ENCODE results near the gene PRKCB.

PRKCB gene

GRCh38 chr16:23835390-23836077 is at the start of gene PRKCB:
TSS of gene PRKCB (plus strand) at chr16:23835983.
- DNase-seq: peak; percentile 92

- DNase-seq: no peak
Measured at GRCh38 chr16:23786964-23787561, 48.7 kb upstream of the PRKCB start.

- no peak for DNase-seq
Measured at GRCh38 chr16:23788685-23789084, 47.1 kb upstream of the PRKCB start.

GRCh38 chr16:23795378-23795777 is 40.4 kb upstream of the PRKCB start:
- DNase-seq: no peak

GRCh38 chr16:23796941-23797340 is 38.8 kb upstream of the PRKCB start:
- DNase-seq: no peak

GRCh38 chr16:23801378-23801777 is 34.4 kb upstream of the PRKCB start:
- DNase-seq: peak; percentile 84

GRCh38 chr16:23802776-23803175 is 33.0 kb upstream of the PRKCB start:
- no peak for DNase-seq

- DNase-seq: peak; percentile 80
Measured at GRCh38 chr16:23803591-23804123, 32.1 kb upstream of the PRKCB start.

GRCh38 chr16:23807028-23807427 is 28.8 kb upstream of the PRKCB start:
- DNase-seq: no peak

GRCh38 chr16:23821467-23821866 is 14.3 kb upstream of the PRKCB start:
- DNase-seq: no peak

GRCh38 chr16:23821875-23822688 is 13.7 kb upstream of the PRKCB start:
- DNase-seq: no peak

- DNase-seq: no peak
Measured at GRCh38 chr16:23823475-23824384, 12.1 kb upstream of the PRKCB start.

- DNase-seq: no peak
Measured at GRCh38 chr16:23824909-23825308, 10.9 kb upstream of the PRKCB start.

- no peak for DNase-seq
Measured at GRCh38 chr16:23826528-23827045, 9.2 kb upstream of the PRKCB start.

- peak; percentile 14 for DNase-seq
Measured at GRCh38 chr16:23827057-23827456, 8.7 kb upstream of the PRKCB start.

GRCh38 chr16:23829454-23829853 is 6.3 kb upstream of the PRKCB start:
- no peak for DNase-seq

- DNase-seq: no peak
Measured at GRCh38 chr16:23830276-23830675, 5.5 kb upstream of the PRKCB start.

GRCh38 chr16:23832882-23833281 is 2.9 kb upstream of the PRKCB start:
- no peak for DNase-seq

- DNase-seq: no peak
Measured at GRCh38 chr16:23833504-23833903, 2.3 kb upstream of the PRKCB start.

GRCh38 chr16:23833960-23834685 is 1.7 kb upstream of the PRKCB start:
- peak; percentile 47 for DNase-seq

- DNase-seq: no peak
Measured at GRCh38 chr16:23836078-23836403, 258 bp downstream of the PRKCB start.
